ENCODE results near the gene GLIPR1.
"Not testable (repeated sequence)": the region's sequence is repeated elsewhere in the genome, so short reads cannot be mapped to it uniquely, and the experiment has no call there.

The GLIPR1 gene

GRCh38 chr12:75511116-75512048 is 30.8 kb downstream of the GLIPR1 start, which contains the start of gene KRR1:
Gene KRR1, minus strand, starts transcription at chr12:75511609. Its CDS starts 12 bp downstream, at chr12:75511597.
- Histone ChIP-seq H3K79me2 (ENCODE audit: insufficient read depth, low read length) (peaks cover 42% of the 10 kb centered on the region), H3K27ac (ENCODE audit: low read depth, low read length, poor library complexity, severe bottlenecking) (no peak within 1 kb of the TSS), H3K4me3 (ENCODE audit: low read depth, low read length, poor library complexity, severe bottlenecking) (peak within 1 kb of the TSS; percentile 86), H3K9me3 (ENCODE audit: low read length) (no peaks in the 10 kb centered on the region), H3K9ac (ENCODE audit: low read length) (peak within 1 kb of the TSS; percentile 83), H3K27me3 (ENCODE audit: insufficient read depth, low read length) (no peaks in the 10 kb centered on the region), H3K4me2 (ENCODE audit: low read length) (peak within 1 kb of the TSS; percentile 84), H2AFZ (ENCODE audit: low read length) (peak within 1 kb of the TSS; percentile 98), H3K36me3 (ENCODE audit: insufficient read depth, low read length) (peaks cover 14% of the 10 kb centered on the region; the same call in 1 of the 2 replicates), H3K4me1 (ENCODE audit: insufficient read depth, low read length, severe bottlenecking) (peaks cover 24% of the 10 kb centered on the region), H4K20me1 (ENCODE audit: insufficient read depth, low read length) (no peaks in the 10 kb centered on the region), H3K9me2 (ENCODE audit: low read depth, low read length) (no peaks in the 10 kb centered on the region), H3F3A (ENCODE audit: insufficient read depth, low read length) (no peaks in the 10 kb centered on the region)
- TF ChIP-seq CTCF (IDR thresholded peaks at IDR 0.05; ENCODE audit: low read length) (no peak), EZH2 (IDR thresholded peaks at IDR 0.05; ENCODE audit: borderline replicate concordance, low read length) (no peak)

GRCh38 chr12:75521224-75521623 is 40.7 kb downstream of the GLIPR1 start:
- H3K27ac ChIP-seq (ENCODE audit: low read depth, low read length, poor library complexity, severe bottlenecking); H4K20me1 ChIP-seq (ENCODE audit: insufficient read depth, low read length); H2AFZ ChIP-seq (ENCODE audit: low read length); H3K9ac ChIP-seq (ENCODE audit: low read length); H3K4me2 ChIP-seq (ENCODE audit: low read length); H3K9me3 ChIP-seq (ENCODE audit: low read length); H3K27me3 ChIP-seq (ENCODE audit: insufficient read depth, low read length); H3F3A ChIP-seq (ENCODE audit: insufficient read depth, low read length); H3K9me2 ChIP-seq (ENCODE audit: low read depth, low read length); H3K36me3 ChIP-seq (ENCODE audit: insufficient read depth, low read length); H3K4me3 ChIP-seq (ENCODE audit: low read depth, low read length, poor library complexity, severe bottlenecking); H3K79me2 ChIP-seq (ENCODE audit: insufficient read depth, low read length); H3K4me1 ChIP-seq (ENCODE audit: insufficient read depth, low read length, severe bottlenecking): not testable (repeated sequence)

- not testable (repeated sequence) for H3F3A ChIP-seq (ENCODE audit: insufficient read depth, low read length); H3K4me3 ChIP-seq (ENCODE audit: low read depth, low read length, poor library complexity, severe bottlenecking); H2AFZ ChIP-seq (ENCODE audit: low read length); H3K79me2 ChIP-seq (ENCODE audit: insufficient read depth, low read length); H3K9me2 ChIP-seq (ENCODE audit: low read depth, low read length); H3K9me3 ChIP-seq (ENCODE audit: low read length); H3K4me2 ChIP-seq (ENCODE audit: low read length); H3K4me1 ChIP-seq (ENCODE audit: insufficient read depth, low read length, severe bottlenecking); H3K27me3 ChIP-seq (ENCODE audit: insufficient read depth, low read length); H3K27ac ChIP-seq (ENCODE audit: low read depth, low read length, poor library complexity, severe bottlenecking); H3K36me3 ChIP-seq (ENCODE audit: insufficient read depth, low read length); H4K20me1 ChIP-seq (ENCODE audit: insufficient read depth, low read length); H3K9ac ChIP-seq (ENCODE audit: low read length)
Observed at GRCh38 chr12:75522124-75522523, 41.6 kb downstream of the GLIPR1 start.

GRCh38 chr12:75525263-75525662 is 44.7 kb downstream of the GLIPR1 start:
- Histone ChIP-seq H3K9me2 (ENCODE audit: low read depth, low read length) (no peaks in the 10 kb centered on the region), H3K9ac (ENCODE audit: low read length) (no peak overlapping the region), H3K4me3 (ENCODE audit: low read depth, low read length, poor library complexity, severe bottlenecking) (no peak overlapping the region), H3K27me3 (ENCODE audit: insufficient read depth, low read length) (no peaks in the 10 kb centered on the region), H3K36me3 (ENCODE audit: insufficient read depth, low read length) (no peaks in the 10 kb centered on the region), H3K4me1 (ENCODE audit: insufficient read depth, low read length, severe bottlenecking) (no peaks in the 10 kb centered on the region), H4K20me1 (ENCODE audit: insufficient read depth, low read length) (no peaks in the 10 kb centered on the region), H3K9me3 (ENCODE audit: low read length) (no peaks in the 10 kb centered on the region), H3K79me2 (ENCODE audit: insufficient read depth, low read length) (no peaks in the 10 kb centered on the region), H2AFZ (ENCODE audit: low read length) (no peak overlapping the region), H3F3A (ENCODE audit: insufficient read depth, low read length) (no peaks in the 10 kb centered on the region), H3K4me2 (ENCODE audit: low read length) (no peak overlapping the region), H3K27ac (ENCODE audit: low read depth, low read length, poor library complexity, severe bottlenecking) (no peak overlapping the region)
- no peak for TF ChIP-seq CTCF (IDR thresholded peaks at IDR 0.05; ENCODE audit: low read length)
- no peak for TF ChIP-seq EZH2 (IDR thresholded peaks at IDR 0.05; ENCODE audit: borderline replicate concordance, low read length)
